ENCODE measurements around the gene ACOX2. TPM values are rescaled to one million over a fixed set of nuclear protein-coding genes. Genes with fewer than 3 reads are reported as not detected.
A peak's percentile ranks its signal among the peaks of the same experiment; 100 is the strongest.

ACOX2 gene
- total and polyA plus RNA-seq, 2 of the 13 experiments (the other 11 are each of a cell fraction or from before 2014, with no cell fraction given) = 42.6 to 98.5 TPM

DNA sequence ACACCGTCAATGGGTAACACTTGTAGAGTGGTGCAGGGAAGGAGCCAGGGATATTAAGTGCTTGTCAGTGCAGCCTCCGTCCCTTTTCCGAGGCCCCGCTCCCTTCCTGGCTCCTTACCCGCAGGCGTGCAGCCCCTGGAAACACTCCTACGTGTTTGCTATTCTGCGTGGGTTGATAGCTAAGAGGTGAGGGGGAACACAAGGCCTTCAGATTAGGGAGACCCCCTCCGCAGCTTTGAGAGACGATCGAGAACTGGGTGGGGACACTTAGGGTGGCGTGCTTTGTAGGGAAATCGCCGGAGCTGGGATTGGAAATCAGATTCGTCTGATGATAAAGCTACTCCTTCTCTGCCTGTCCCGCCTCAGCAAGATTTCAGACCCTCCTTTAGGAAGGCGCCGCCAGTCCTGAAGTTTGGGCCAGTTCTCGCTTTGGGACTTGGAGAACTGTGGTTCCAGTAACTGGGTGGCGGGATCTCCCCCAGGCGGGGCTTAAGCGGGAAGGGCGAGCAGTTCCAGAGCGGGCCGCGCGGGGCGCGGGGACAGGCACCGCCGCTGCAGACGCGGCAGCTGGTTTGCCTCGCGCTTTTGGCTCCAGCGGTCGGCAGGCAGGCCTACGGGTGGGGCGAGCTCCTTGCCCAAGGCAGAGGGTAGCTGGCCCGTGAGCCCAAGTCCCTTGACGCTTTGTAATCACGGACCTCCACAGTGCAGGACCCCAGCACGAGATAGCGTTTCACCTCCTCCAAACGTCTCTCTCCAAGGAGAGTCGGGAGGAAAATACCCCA, 48.2 kb upstream of the ACOX2 start (continued):
- TF ChIP-seq ZNF569 (CRISPR knock-in tag; IDR thresholded peaks at IDR 0.05; ENCODE audit: borderline replicate concordance) (no peak), MXD4 (CRISPR knock-in tag; IDR thresholded peaks at IDR 0.05) (no peak; the same call in 1 of the 2 replicates), DR1 (CRISPR knock-in tag; IDR thresholded peaks at IDR 0.05) (0 out of 2 replicates have a peak, but pooled peaks have one; percentile 23), HMGA1 (CRISPR knock-in tag; conservative IDR thresholded peaks at IDR 0.05) (no peak), BORCS8-MEF2B (CRISPR knock-in tag; IDR thresholded peaks at IDR 0.05) (0 out of 2 replicates have a peak, but pooled peaks have one; percentile 47), ZNF780A (CRISPR knock-in tag; IDR thresholded peaks at IDR 0.05) (no peak), AGO1 (IDR thresholded peaks at IDR 0.05; ENCODE audit: low read depth, low read length, poor library complexity, severe bottlenecking) (no peak), NFRKB (IDR thresholded peaks at IDR 0.05) (no peak), ZNF644 (CRISPR knock-in tag; IDR thresholded peaks at IDR 0.05; ENCODE audit: low read depth) (0 out of 2 replicates have a peak, but pooled peaks have one; percentile 35), CSRNP2 (CRISPR knock-in tag; conservative IDR thresholded peaks at IDR 0.05; ENCODE audit: low read depth) (no peak), ASH2L (IDR thresholded peaks at IDR 0.05; ENCODE audit: insufficient read length, low read depth, low read length) (peak; percentile 38), ZBTB7B (CRISPR knock-in tag; IDR thresholded peaks at IDR 0.05) (peak; percentile 53; the same call in 1 of the 2 replicates), HOXA9 (CRISPR knock-in tag; IDR thresholded peaks at IDR 0.05; ENCODE audit: borderline replicate concordance) (no peak; the same call in 1 of the 2 replicates), YEATS4 (CRISPR knock-in tag; IDR thresholded peaks at IDR 0.05; ENCODE audit: borderline replicate concordance) (no peak), ZNF3 (CRISPR knock-in tag; IDR thresholded peaks at IDR 0.05) (no peak), MTA1 (CRISPR knock-in tag; IDR thresholded peaks at IDR 0.05; ENCODE audit: borderline replicate concordance) (peak; percentile 39; the same call in 1 of the 2 replicates), LCORL (IDR thresholded peaks at IDR 0.05) (no peak), LCORL (CRISPR knock-in tag; IDR thresholded peaks at IDR 0.05) (0 out of 2 replicates have a peak, but pooled peaks have one; percentile 33)
- TF ChIP-seq, protein P1, sequence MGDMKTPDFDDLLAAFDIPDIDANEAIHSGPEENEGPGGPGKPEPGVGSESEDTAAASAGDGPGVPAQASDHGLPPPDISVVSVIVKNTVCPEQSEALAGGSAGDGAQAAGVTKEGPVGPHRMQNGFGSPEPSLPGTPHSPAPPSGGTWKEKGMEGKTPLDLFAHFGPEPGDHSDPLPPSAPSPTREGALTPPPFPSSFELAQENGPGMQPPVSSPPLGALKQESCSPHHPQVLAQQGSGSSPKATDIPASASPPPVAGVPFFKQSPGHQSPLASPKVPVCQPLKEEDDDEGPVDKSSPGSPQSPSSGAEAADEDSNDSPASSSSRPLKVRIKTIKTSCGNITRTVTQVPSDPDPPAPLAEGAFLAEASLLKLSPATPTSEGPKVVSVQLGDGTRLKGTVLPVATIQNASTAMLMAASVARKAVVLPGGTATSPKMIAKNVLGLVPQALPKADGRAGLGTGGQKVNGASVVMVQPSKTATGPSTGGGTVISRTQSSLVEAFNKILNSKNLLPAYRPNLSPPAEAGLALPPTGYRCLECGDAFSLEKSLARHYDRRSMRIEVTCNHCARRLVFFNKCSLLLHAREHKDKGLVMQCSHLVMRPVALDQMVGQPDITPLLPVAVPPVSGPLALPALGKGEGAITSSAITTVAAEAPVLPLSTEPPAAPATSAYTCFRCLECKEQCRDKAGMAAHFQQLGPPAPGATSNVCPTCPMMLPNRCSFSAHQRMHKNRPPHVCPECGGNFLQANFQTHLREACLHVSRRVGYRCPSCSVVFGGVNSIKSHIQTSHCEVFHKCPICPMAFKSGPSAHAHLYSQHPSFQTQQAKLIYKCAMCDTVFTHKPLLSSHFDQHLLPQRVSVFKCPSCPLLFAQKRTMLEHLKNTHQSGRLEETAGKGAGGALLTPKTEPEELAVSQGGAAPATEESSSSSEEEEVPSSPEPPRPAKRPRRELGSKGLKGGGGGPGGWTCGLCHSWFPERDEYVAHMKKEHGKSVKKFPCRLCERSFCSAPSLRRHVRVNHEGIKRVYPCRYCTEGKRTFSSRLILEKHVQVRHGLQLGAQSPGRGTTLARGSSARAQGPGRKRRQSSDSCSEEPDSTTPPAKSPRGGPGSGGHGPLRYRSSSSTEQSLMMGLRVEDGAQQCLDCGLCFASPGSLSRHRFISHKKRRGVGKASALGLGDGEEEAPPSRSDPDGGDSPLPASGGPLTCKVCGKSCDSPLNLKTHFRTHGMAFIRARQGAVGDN (CRISPR knock-in tag; IDR thresholded peaks at IDR 0.05) = peak; percentile 83
- TF ChIP-seq, protein P2, sequence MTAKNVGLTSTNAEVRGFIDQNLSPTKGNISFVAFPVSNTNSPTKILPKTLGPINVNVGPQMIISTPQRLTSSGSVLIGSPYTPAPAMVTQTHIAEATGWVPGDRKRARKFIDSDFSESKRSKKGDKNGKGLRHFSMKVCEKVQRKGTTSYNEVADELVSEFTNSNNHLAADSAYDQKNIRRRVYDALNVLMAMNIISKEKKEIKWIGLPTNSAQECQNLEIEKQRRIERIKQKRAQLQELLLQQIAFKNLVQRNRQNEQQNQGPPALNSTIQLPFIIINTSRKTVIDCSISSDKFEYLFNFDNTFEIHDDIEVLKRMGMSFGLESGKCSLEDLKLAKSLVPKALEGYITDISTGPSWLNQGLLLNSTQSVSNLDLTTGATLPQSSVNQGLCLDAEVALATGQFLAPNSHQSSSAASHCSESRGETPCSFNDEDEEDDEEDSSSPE (CRISPR knock-in tag; IDR thresholded peaks at IDR 0.05) = peak; percentile 69; the same call in 1 of the 2 replicates
- TF ChIP-seq, protein P3, sequence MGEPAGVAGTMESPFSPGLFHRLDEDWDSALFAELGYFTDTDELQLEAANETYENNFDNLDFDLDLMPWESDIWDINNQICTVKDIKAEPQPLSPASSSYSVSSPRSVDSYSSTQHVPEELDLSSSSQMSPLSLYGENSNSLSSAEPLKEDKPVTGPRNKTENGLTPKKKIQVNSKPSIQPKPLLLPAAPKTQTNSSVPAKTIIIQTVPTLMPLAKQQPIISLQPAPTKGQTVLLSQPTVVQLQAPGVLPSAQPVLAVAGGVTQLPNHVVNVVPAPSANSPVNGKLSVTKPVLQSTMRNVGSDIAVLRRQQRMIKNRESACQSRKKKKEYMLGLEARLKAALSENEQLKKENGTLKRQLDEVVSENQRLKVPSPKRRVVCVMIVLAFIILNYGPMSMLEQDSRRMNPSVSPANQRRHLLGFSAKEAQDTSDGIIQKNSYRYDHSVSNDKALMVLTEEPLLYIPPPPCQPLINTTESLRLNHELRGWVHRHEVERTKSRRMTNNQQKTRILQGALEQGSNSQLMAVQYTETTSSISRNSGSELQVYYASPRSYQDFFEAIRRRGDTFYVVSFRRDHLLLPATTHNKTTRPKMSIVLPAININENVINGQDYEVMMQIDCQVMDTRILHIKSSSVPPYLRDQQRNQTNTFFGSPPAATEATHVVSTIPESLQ (CRISPR knock-in tag; conservative IDR thresholded peaks at IDR 0.05) = no peak
